Fibroblast of skin of right quadriceps (primary cell): ENCODE results near the gene THBS1.
A peak's percentile ranks its signal among the peaks of the same experiment; 100 is the strongest.

ENCODE experiments used
- DNase-seq: peaks from one replicate; pipeline ENCODE4 v3.0.0-alpha.2; 2013

THBS1 gene

GRCh38 chr15:39640665-39641064 is 59.8 kb downstream of the THBS1 start:
- no peak for DNase-seq

DNA sequence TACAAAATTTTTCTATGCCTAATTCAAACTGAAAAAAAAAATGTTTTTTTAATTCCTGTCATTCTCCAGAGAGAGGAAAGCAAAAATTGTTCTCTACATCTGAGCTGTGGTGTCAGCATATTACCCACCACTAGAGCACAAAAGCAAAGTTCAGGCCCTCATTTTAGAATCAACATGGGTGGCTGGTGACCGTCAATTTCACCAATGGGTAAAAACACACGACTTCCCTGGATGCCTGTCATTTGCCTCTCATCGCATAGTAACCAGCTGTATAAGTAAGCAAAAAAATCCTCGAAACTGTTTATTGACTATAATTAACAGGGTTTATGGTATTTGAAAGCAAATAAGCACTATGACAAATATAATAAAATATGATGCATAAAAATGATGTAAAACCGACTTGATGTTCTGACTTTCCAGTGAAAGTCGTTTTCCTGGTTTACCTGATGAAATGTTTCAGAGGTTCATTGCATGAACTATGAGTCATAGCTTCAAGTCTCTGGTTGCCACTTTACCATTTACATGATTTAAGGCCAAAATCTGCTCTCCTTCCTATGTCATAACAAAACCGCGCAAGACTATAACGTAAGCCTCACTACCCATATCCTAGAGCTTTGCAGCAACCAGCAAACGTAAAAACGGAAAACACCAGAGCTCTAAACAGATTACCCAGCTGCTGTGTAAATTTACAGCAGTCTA is 60.5 kb downstream of the THBS1 start:
- peak; percentile 51 for DNase-seq

- peak; percentile 85 for DNase-seq
Observed at GRCh38 chr15:39642011-39642640, 61.2 kb downstream of the THBS1 start.

DNA sequence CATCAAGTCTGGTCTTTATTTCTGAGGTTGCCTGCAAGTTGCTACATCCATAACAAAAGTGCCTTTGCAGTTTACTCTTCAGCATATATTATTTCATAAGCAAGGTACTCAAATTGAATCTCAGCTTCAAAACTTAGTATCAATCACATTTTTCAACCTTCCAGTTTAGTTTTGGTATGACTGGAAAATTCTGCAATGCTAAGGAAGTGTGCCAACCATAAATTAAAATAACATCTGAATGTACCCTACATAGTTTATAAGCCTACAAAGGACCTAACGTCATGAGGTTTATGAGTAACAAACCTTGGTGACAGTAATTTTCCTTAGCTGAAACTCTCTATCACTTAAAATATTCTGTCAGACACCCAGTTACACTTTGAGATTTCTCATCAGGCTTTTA is 62.8 kb downstream of the THBS1 start:
- DNase-seq = no peak

GRCh38 chr15:39644136-39644535 is 63.3 kb downstream of the THBS1 start:
- no peak for DNase-seq

DNA sequence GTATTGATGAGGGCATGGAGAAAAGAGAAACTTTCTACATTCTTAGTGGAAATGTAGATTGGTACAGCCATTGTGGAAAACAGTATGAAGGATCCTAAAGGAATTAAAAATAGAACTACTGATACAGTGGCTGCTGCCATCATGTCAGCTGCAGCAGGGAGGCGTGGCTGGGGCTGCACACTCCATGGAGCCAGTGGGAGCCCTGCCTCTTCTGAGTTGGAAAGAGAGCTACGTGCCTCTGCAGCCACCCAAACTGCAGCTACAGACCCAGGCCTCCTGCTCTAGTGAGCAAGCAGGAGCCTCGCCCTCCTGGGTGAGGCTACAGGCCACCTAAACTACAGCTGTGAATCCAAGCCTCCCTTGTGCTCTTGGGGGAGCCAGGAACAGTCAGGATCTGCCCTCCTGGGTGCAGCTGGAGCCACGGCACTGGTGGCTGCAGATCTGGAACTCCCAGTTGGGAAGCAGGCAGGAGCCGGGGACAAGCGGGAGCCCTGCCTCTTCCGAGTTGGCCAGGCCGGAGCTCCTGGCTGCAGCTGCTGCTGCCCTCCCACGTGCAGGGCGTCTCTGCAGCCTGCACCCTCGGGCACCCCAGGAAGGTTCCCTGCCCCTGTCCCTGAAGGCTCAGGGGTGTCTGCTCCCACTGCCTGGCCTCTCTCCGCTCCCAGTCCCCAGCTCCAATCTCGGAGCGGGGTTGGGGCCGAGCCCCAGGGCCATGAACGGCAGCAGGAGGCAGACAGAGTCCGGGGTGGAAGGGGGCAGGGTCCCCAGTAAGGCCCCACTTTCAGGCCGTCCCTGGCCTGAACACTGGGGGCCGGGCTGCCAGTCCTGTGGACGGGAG is 64.5 kb downstream of the THBS1 start:
- no peak for DNase-seq

GRCh38 chr15:39645976-39646257 is 65.0 kb downstream of the THBS1 start:
- DNase-seq = no peak

DNA sequence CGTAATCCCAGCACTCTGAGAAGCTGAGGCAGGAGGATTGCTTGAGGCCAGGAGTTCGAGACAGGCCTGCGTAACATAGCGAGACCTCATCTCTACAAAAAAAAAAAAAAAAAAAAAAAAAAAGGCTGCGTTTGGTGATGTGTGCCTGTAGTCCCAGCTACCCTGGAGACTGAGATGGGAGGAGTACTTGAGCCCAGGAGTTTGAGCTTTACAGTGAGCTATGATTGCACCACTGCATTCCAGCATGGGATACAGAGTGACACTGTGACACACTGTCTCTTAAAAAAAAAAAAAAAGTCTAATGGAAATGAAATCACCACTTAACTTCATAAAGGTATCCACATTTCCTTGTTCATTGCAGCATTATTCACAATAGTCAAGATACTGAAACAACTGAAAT is 65.5 kb downstream of the THBS1 start:
- no peak for DNase-seq
